Measurements from ENCODE around the gene ZFAND4. TPM values are rescaled to one million over a fixed set of nuclear protein-coding genes. Genes with fewer than 3 reads are reported as not detected.

ZFAND4 gene
- total and polyA plus RNA-seq, 2 experiments from 2014 or later = 7.4 to 30.3 TPM

DNA sequence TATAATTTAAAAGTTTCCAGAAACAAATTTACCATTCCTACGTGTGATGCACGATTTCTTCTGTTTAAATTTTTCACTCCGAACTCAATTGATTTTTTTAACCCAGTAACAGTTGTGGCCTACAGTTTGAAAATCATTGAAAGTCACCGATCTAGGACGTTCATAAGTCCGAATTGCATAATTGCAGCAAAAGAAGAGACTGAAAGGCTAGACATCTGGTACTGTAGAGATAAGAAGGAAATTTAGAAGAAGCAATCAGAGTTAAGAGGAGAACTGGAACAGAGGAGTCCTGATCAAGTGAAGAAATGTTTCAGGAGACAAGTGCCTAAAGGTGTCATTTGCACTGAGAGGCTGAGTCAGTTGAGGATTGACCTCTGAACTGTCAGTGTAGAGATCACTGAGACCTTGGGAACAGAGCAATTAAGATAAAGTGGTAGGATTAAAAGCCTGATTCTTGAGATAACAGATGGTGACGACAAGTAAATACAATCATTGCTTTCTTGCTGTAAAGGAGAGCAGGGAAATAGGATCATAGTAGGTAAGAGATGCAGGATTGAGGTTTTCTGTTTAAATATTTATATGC lies 73.5 kb downstream of the ZFAND4 start:
- no peaks in the 10 kb centered on the region for H3K4me1 ChIP-seq (ENCODE audit: insufficient read depth)
- ATAC-seq (no peak), DNase-seq (ENCODE audit: low spot score) (no peak)
- H3F3A ChIP-seq (replicated peaks; ENCODE audit: low read depth) = no peaks in the 10 kb centered on the region
- Mint-ChIP-seq H3K4me3 (no peak overlapping the region), H3K9me3 (peaks cover 7% of the 10 kb centered on the region; the same call in 2 of the 3 replicates), H3K27ac (no peak overlapping the region), H3K4me1 (peaks cover 8% of the 10 kb centered on the region; the same call in 2 of the 3 replicates), H3K27me3 (ENCODE audit: insufficient read depth, low read depth, poor library complexity) (peaks cover 13% of the 10 kb centered on the region), H3K36me3 (ENCODE audit: low read depth) (no peaks in the 10 kb centered on the region)
- 0 out of 2 replicates have a peak, but pooled peaks cover 6% of the 10 kb centered on the region for H3K27me3 ChIP-seq (ENCODE audit: insufficient read depth)
- no peak for TF ChIP-seq POLR2AphosphoS5 (IDR thresholded peaks at IDR 0.05; ENCODE audit: low read depth)
- no peak for TF ChIP-seq NANOG (IDR thresholded peaks at IDR 0.05; ENCODE audit: borderline replicate concordance)
- TF ChIP-seq, protein P1, sequence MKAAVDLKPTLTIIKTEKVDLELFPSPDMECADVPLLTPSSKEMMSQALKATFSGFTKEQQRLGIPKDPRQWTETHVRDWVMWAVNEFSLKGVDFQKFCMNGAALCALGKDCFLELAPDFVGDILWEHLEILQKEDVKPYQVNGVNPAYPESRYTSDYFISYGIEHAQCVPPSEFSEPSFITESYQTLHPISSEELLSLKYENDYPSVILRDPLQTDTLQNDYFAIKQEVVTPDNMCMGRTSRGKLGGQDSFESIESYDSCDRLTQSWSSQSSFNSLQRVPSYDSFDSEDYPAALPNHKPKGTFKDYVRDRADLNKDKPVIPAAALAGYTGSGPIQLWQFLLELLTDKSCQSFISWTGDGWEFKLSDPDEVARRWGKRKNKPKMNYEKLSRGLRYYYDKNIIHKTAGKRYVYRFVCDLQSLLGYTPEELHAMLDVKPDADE (IDR thresholded peaks at IDR 0.05) = no peak
- no peak for TF ChIP-seq ZNF114 (CRISPR knock-in tag; IDR thresholded peaks at IDR 0.05)
- TF ChIP-seq EZH2 (IDR thresholded peaks at IDR 0.05; ENCODE audit: low read depth, unreplicated experiment) = no peak
- no peaks in the 10 kb centered on the region for H3K36me3 ChIP-seq (ENCODE audit: insufficient read depth)
- no peaks in the 10 kb centered on the region for H4K20me1 ChIP-seq (replicated peaks; ENCODE audit: insufficient read depth)
- no peak overlapping the region for H3K4me2 ChIP-seq
- H3K9me2 ChIP-seq (ENCODE audit: insufficient read depth) = no peaks in the 10 kb centered on the region
- H3K27ac ChIP-seq (ENCODE audit: low read depth) = no peak overlapping the region
- H2AFZ ChIP-seq = no peak overlapping the region
- H3K79me2 ChIP-seq (replicated peaks; ENCODE audit: insufficient read depth) = peaks cover under 1% of the 10 kb centered on the region; the same call in 1 of the 2 replicates
- H3K4me3 ChIP-seq = no peak overlapping the region

DNA sequence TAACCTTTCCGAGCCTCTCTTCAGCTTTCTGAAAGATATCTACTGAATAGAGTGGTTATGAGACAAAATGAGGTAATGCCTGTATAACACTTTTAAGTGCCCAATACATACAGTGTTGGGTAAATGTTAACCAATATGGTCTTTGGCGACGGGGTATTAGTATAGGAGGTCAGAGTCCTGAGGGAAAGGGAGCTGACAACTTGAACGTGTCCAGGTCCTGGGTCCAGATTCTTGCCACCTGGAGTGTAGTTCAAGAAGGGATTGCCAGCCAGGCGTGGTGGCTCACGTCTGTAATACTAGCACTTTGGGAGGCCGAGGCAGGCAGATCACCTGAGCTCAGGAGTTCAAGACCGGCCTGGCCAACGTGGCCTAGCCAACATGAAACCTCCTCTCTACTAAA lies 76.0 kb downstream of the ZFAND4 start:
- no peak overlapping the region for H3K27ac ChIP-seq (ENCODE audit: low read depth)
- peaks cover 12% of the 10 kb centered on the region for H3K4me1 Mint-ChIP-seq
- no peak overlapping the region for H2AFZ ChIP-seq
- H3K27ac Mint-ChIP-seq = no peak overlapping the region
- peaks cover 13% of the 10 kb centered on the region for H3K27me3 Mint-ChIP-seq (ENCODE audit: insufficient read depth, low read depth, poor library complexity)
- no peak overlapping the region for H3K4me2 ChIP-seq
- H3K9me2 ChIP-seq (ENCODE audit: insufficient read depth) = no peaks in the 10 kb centered on the region
- no peaks in the 10 kb centered on the region for H3K36me3 ChIP-seq (ENCODE audit: insufficient read depth)
- no peak for DNase-seq (ENCODE audit: low spot score)
- 0 out of 2 replicates have a peak, but pooled peaks cover 6% of the 10 kb centered on the region for H3K27me3 ChIP-seq (ENCODE audit: insufficient read depth)
- no peak for ATAC-seq
- H3K9me3 Mint-ChIP-seq = peaks cover 5% of the 10 kb centered on the region; the same call in 1 of the 3 replicates
- H3K4me3 ChIP-seq = no peak overlapping the region
- H4K20me1 ChIP-seq (replicated peaks; ENCODE audit: insufficient read depth) = no peaks in the 10 kb centered on the region; the same call in 1 of the 2 replicates
- no peaks in the 10 kb centered on the region for H3K36me3 Mint-ChIP-seq (ENCODE audit: low read depth)
- H3K79me2 ChIP-seq (replicated peaks; ENCODE audit: insufficient read depth) = peaks cover 26% of the 10 kb centered on the region
- no peaks in the 10 kb centered on the region for H3F3A ChIP-seq (replicated peaks; ENCODE audit: low read depth)
- H3K4me1 ChIP-seq (ENCODE audit: insufficient read depth) = peaks cover 7% of the 10 kb centered on the region
- no peak overlapping the region for H3K4me3 Mint-ChIP-seq
- TF ChIP-seq ZNF331 (CRISPR knock-in tag; IDR thresholded peaks at IDR 0.05; ENCODE audit: low read depth) = no peak
- no peak for TF ChIP-seq ZNF114 (CRISPR knock-in tag; IDR thresholded peaks at IDR 0.05)
- TF ChIP-seq, protein P2, sequence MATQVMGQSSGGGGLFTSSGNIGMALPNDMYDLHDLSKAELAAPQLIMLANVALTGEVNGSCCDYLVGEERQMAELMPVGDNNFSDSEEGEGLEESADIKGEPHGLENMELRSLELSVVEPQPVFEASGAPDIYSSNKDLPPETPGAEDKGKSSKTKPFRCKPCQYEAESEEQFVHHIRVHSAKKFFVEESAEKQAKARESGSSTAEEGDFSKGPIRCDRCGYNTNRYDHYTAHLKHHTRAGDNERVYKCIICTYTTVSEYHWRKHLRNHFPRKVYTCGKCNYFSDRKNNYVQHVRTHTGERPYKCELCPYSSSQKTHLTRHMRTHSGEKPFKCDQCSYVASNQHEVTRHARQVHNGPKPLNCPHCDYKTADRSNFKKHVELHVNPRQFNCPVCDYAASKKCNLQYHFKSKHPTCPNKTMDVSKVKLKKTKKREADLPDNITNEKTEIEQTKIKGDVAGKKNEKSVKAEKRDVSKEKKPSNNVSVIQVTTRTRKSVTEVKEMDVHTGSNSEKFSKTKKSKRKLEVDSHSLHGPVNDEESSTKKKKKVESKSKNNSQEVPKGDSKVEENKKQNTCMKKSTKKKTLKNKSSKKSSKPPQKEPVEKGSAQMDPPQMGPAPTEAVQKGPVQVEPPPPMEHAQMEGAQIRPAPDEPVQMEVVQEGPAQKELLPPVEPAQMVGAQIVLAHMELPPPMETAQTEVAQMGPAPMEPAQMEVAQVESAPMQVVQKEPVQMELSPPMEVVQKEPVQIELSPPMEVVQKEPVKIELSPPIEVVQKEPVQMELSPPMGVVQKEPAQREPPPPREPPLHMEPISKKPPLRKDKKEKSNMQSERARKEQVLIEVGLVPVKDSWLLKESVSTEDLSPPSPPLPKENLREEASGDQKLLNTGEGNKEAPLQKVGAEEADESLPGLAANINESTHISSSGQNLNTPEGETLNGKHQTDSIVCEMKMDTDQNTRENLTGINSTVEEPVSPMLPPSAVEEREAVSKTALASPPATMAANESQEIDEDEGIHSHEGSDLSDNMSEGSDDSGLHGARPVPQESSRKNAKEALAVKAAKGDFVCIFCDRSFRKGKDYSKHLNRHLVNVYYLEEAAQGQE (IDR thresholded peaks at IDR 0.05; ENCODE audit: unreplicated experiment) = no peak
- TF ChIP-seq CREB1 (CRISPR knock-in tag; IDR thresholded peaks at IDR 0.05; ENCODE audit: low read depth) = no peak
- TF ChIP-seq EZH2phosphoT487 (IDR thresholded peaks at IDR 0.05; ENCODE audit: unreplicated experiment) = no peak
- TF ChIP-seq, protein P3, sequence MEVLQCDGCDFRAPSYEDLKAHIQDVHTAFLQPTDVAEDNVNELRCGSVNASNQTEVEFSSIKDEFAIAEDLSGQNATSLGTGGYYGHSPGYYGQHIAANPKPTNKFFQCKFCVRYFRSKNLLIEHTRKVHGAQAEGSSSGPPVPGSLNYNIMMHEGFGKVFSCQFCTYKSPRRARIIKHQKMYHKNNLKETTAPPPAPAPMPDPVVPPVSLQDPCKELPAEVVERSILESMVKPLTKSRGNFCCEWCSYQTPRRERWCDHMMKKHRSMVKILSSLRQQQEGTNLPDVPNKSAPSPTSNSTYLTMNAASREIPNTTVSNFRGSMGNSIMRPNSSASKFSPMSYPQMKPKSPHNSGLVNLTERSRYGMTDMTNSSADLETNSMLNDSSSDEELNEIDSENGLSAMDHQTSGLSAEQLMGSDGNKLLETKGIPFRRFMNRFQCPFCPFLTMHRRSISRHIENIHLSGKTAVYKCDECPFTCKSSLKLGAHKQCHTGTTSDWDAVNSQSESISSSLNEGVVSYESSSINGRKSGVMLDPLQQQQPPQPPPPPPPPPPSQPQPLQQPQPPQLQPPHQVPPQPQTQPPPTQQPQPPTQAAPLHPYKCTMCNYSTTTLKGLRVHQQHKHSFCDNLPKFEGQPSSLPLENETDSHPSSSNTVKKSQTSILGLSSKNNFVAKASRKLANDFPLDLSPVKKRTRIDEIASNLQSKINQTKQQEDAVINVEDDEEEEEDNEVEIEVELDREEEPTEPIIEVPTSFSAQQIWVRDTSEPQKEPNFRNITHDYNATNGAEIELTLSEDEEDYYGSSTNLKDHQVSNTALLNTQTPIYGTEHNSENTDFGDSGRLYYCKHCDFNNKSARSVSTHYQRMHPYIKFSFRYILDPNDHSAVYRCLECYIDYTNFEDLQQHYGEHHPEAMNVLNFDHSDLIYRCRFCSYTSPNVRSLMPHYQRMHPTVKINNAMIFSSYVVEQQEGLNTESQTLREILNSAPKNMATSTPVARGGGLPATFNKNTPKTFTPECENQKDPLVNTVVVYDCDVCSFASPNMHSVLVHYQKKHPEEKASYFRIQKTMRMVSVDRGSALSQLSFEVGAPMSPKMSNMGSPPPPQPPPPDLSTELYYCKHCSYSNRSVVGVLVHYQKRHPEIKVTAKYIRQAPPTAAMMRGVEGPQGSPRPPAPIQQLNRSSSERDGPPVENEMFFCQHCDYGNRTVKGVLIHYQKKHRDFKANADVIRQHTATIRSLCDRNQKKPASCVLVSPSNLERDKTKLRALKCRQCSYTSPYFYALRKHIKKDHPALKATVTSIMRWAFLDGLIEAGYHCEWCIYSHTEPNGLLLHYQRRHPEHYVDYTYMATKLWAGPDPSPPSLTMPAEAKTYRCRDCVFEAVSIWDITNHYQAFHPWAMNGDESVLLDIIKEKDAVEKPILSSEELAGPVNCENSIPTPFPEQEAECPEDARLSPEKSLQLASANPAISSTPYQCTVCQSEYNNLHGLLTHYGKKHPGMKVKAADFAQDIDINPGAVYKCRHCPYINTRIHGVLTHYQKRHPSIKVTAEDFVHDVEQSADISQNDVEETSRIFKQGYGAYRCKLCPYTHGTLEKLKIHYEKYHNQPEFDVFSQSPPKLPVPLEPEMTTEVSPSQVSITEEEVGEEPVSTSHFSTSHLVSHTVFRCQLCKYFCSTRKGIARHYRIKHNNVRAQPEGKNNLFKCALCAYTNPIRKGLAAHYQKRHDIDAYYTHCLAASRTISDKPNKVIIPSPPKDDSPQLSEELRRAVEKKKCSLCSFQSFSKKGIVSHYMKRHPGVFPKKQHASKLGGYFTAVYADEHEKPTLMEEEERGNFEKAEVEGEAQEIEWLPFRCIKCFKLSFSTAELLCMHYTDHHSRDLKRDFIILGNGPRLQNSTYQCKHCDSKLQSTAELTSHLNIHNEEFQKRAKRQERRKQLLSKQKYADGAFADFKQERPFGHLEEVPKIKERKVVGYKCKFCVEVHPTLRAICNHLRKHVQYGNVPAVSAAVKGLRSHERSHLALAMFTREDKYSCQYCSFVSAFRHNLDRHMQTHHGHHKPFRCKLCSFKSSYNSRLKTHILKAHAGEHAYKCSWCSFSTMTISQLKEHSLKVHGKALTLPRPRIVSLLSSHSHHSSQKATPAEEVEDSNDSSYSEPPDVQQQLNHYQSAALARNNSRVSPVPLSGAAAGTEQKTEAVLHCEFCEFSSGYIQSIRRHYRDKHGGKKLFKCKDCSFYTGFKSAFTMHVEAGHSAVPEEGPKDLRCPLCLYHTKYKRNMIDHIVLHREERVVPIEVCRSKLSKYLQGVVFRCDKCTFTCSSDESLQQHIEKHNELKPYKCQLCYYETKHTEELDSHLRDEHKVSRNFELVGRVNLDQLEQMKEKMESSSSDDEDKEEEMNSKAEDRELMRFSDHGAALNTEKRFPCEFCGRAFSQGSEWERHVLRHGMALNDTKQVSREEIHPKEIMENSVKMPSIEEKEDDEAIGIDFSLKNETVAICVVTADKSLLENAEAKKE (CRISPR knock-in tag; IDR thresholded peaks at IDR 0.05) = no peak
